ENCODE data around the gene KDM2B.

KDM2B gene

GRCh38 chr12:121476477-121476876 lies 104.3 kb downstream of the KDM2B start:
- Mint-ChIP-seq H3K4me3 (no peak overlapping the region), H3K27me3 (no peaks in the 10 kb centered on the region), H3K36me3 (ENCODE audit: low read depth) (peaks cover 60% of the 10 kb centered on the region), H3K4me1 (ENCODE audit: low read depth) (peaks cover 14% of the 10 kb centered on the region), H3K9me3 (no peaks in the 10 kb centered on the region), H3K27ac (no peak overlapping the region)
- intact Hi-C loops (cut with micrococcal nuclease), result no loop called here

DNA sequence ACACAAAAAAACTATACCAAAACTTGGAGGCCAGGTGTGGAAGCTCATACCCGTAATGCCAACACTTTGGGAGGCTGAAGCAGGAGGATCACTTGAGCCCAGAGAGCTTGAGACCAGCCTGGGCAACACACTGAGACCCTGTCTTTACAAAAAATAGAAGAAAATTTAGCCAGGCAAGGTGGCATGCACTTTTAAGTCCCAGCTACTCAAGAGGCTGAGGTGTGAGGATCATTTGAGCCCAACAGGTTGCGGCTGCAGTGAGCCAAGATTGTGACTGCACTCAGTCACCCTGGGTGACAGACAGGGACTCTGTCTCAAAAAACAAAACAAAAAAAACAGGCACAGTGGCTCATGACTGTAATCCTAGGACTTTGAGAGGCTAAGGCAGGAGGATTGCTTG lies 105.5 kb downstream of the KDM2B start:
- no peaks in the 10 kb centered on the region for H3K27me3 Mint-ChIP-seq
- H3K9me3 Mint-ChIP-seq, result no peaks in the 10 kb centered on the region
- H3K4me1 Mint-ChIP-seq (ENCODE audit: low read depth), result peaks cover 26% of the 10 kb centered on the region
- H3K36me3 Mint-ChIP-seq (ENCODE audit: low read depth), result peaks cover 48% of the 10 kb centered on the region
- intact Hi-C loops (cut with micrococcal nuclease), result no loop called here
- no peak overlapping the region for H3K27ac Mint-ChIP-seq
- no peak overlapping the region for H3K4me3 Mint-ChIP-seq

- no peak overlapping the region for H3K4me3 Mint-ChIP-seq
- H3K9me3 Mint-ChIP-seq, result no peaks in the 10 kb centered on the region
- no peak overlapping the region for H3K27ac Mint-ChIP-seq
- H3K36me3 Mint-ChIP-seq (ENCODE audit: low read depth), result peaks cover 28% of the 10 kb centered on the region
- no peaks in the 10 kb centered on the region for H3K27me3 Mint-ChIP-seq
- H3K4me1 Mint-ChIP-seq (ENCODE audit: low read depth), result peaks cover 43% of the 10 kb centered on the region
- intact Hi-C loops (cut with micrococcal nuclease), result no loop called here
Observed at GRCh38 chr12:121472150-121472905, 108.5 kb downstream of the KDM2B start.

GRCh38 chr12:121470751-121471150 lies 110.1 kb downstream of the KDM2B start:
- Mint-ChIP-seq H3K4me1 (ENCODE audit: low read depth) (peaks cover 50% of the 10 kb centered on the region), H3K27me3 (no peaks in the 10 kb centered on the region), H3K9me3 (no peaks in the 10 kb centered on the region), H3K36me3 (ENCODE audit: low read depth) (peaks cover 34% of the 10 kb centered on the region), H3K4me3 (no peak overlapping the region), H3K27ac (peak overlapping the region; percentile 19)
- intact Hi-C loops (cut with micrococcal nuclease), result no loop called here

DNA sequence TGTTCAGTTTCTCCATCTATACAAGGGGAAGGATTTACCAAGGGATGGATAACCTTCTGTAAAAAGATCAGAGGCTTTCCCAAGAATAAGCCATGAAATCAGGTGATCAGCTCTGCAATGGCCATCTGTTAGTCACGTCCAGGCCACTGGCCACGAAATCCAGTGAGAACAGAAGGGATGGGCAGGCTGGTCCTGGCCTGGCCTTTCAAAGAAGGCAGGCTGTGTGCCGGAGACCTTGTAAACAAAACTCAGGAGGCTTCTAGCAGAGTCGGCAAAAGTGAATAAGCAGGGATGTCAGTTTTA lies 112.4 kb downstream of the KDM2B start:
- no peaks in the 10 kb centered on the region for H3K9me3 Mint-ChIP-seq
- no peaks in the 10 kb centered on the region for H3K27me3 Mint-ChIP-seq
- no peak overlapping the region for H3K4me3 Mint-ChIP-seq
- H3K27ac Mint-ChIP-seq, result no peak overlapping the region
- peaks cover 33% of the 10 kb centered on the region for H3K36me3 Mint-ChIP-seq (ENCODE audit: low read depth)
- intact Hi-C loops (cut with micrococcal nuclease), result no loop called here
- H3K4me1 Mint-ChIP-seq (ENCODE audit: low read depth), result peaks cover 73% of the 10 kb centered on the region

- no peaks in the 10 kb centered on the region for H3K9me3 Mint-ChIP-seq
- H3K27ac Mint-ChIP-seq, result no peak overlapping the region
- peaks cover 28% of the 10 kb centered on the region for H3K36me3 Mint-ChIP-seq (ENCODE audit: low read depth)
- H3K4me1 Mint-ChIP-seq (ENCODE audit: low read depth), result peaks cover 70% of the 10 kb centered on the region
- H3K27me3 Mint-ChIP-seq, result no peaks in the 10 kb centered on the region
- peak overlapping the region; percentile 34 for H3K4me3 Mint-ChIP-seq
- intact Hi-C loops (cut with micrococcal nuclease), result loop anchor here (2.0 kb wide), 1 partner anchor 15 kb away; no protein-coding TSS in a partner anchor
Observed at GRCh38 chr12:121467638-121468498, 113.0 kb downstream of the KDM2B start.

- intact Hi-C loops (cut with micrococcal nuclease), result loop anchor here (2.0 kb wide), 1 partner anchor 14 kb away; no protein-coding TSS in a partner anchor
- peaks cover 72% of the 10 kb centered on the region for H3K4me1 Mint-ChIP-seq (ENCODE audit: low read depth)
- H3K9me3 Mint-ChIP-seq, result no peaks in the 10 kb centered on the region
- H3K36me3 Mint-ChIP-seq (ENCODE audit: low read depth), result peaks cover 27% of the 10 kb centered on the region
- H3K27me3 Mint-ChIP-seq, result no peaks in the 10 kb centered on the region
- H3K4me3 Mint-ChIP-seq, result peak overlapping the region; percentile 63
- peak overlapping the region; percentile 91 for H3K27ac Mint-ChIP-seq
Observed at GRCh38 chr12:121466794-121467637, 113.8 kb downstream of the KDM2B start.

DNA sequence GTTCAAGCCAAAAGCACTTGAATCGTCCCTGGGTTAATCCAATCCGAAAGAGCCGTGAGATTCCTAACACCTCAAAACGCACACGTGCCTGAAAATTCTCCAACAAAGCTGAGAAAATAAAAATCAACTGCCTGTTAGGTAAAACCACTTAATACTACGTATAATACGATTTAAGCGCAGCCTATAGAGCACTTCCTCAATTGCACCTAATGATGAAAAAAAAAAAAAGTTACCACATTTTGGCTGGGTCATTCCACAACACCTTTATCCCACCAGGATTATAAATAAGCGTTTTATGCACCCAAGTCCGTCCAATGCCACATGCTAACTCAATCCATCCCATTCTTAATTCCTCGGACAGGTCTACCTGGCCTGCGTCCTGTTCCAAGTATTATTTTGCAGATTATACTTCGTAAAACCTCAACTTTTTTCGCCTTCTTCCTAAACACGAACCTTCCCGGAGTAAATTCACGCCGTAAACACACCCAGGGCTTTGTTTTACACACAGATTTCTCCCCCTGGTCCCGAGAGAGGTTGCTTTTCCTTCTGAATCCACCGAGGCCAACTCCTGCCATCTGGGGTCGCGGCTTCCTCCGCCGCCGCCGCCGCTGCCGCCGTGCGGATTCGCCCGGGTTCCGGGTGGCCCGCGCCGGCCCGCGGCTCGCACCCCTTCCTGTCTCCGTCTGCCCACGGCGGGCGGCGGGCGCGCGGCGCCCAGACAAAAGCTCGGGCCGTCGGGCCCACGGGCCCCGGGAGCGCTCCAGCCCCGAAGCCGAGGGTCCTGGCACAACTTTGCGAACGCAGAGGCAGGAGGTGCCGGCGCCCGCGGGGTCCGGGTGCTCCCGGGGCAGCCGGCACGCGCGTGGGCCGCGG lies 114.7 kb downstream of the KDM2B start:
- H3K9me3 Mint-ChIP-seq, result no peaks in the 10 kb centered on the region
- peaks cover 31% of the 10 kb centered on the region for H3K36me3 Mint-ChIP-seq (ENCODE audit: low read depth)
- intact Hi-C loops (cut with micrococcal nuclease), result loop anchor here (2.0 kb wide), 1 partner anchor 13 kb away; no protein-coding TSS in a partner anchor
- peak overlapping the region; percentile 92 for H3K4me3 Mint-ChIP-seq
- H3K27ac Mint-ChIP-seq, result peak overlapping the region; percentile 91
- peaks cover 72% of the 10 kb centered on the region for H3K4me1 Mint-ChIP-seq (ENCODE audit: low read depth)
- no peaks in the 10 kb centered on the region for H3K27me3 Mint-ChIP-seq

- no peaks in the 10 kb centered on the region for H3K27me3 Mint-ChIP-seq
- H3K36me3 Mint-ChIP-seq (ENCODE audit: low read depth), result peaks cover 34% of the 10 kb centered on the region
- peak overlapping the region; percentile 91 for H3K27ac Mint-ChIP-seq
- intact Hi-C loops (cut with micrococcal nuclease), result no loop called here
- no peak overlapping the region for H3K4me3 Mint-ChIP-seq
- H3K9me3 Mint-ChIP-seq, result no peaks in the 10 kb centered on the region
- peaks cover 72% of the 10 kb centered on the region for H3K4me1 Mint-ChIP-seq (ENCODE audit: low read depth)
Observed at GRCh38 chr12:121464331-121464730, 116.5 kb downstream of the KDM2B start.

- intact Hi-C loops (cut with micrococcal nuclease), result no loop called here
- H3K4me1 Mint-ChIP-seq (ENCODE audit: low read depth), result peaks cover 89% of the 10 kb centered on the region
- peak overlapping the region; percentile 45 for H3K4me3 Mint-ChIP-seq
- H3K9me3 Mint-ChIP-seq, result no peaks in the 10 kb centered on the region
- no peaks in the 10 kb centered on the region for H3K27me3 Mint-ChIP-seq
- peak overlapping the region; percentile 87 for H3K27ac Mint-ChIP-seq
- H3K36me3 Mint-ChIP-seq (ENCODE audit: low read depth), result peaks cover 38% of the 10 kb centered on the region
Observed at GRCh38 chr12:121461048-121461447, 119.8 kb downstream of the KDM2B start.

DNA sequence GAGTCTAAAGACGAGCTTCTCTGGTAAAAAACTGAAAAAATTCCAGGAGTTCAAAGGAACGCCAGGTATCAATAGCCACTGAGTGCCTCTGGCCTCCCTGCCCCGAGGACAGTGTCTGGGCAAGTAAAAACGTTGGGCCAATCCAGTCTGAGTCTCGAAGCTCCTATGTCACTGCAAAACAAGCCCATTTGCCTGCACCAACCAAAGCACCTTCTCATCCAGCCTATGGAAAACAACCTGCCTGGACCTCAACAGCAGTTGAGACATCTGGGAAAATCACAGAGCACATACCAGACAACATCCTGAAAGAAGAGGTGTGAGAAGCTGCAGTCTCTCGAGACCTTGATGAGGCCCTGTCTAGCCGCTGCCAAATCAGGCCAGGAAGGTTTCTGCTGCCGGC lies 124.3 kb downstream of the KDM2B start:
- no peak overlapping the region for H3K4me3 Mint-ChIP-seq
- no peaks in the 10 kb centered on the region for H3K27me3 Mint-ChIP-seq
- no peaks in the 10 kb centered on the region for H3K9me3 Mint-ChIP-seq
- intact Hi-C loops (cut with micrococcal nuclease), result no loop called here
- peaks cover 53% of the 10 kb centered on the region for H3K36me3 Mint-ChIP-seq (ENCODE audit: low read depth)
- peak overlapping the region; percentile 60 for H3K27ac Mint-ChIP-seq
- H3K4me1 Mint-ChIP-seq (ENCODE audit: low read depth), result peaks cover 95% of the 10 kb centered on the region

GRCh38 chr12:121455766-121456420 lies 124.9 kb downstream of the KDM2B start:
- Mint-ChIP-seq H3K4me3 (no peak overlapping the region), H3K4me1 (ENCODE audit: low read depth) (peaks cover 95% of the 10 kb centered on the region), H3K9me3 (no peaks in the 10 kb centered on the region), H3K27ac (peak overlapping the region; percentile 60), H3K36me3 (ENCODE audit: low read depth) (peaks cover 47% of the 10 kb centered on the region), H3K27me3 (no peaks in the 10 kb centered on the region)
- intact Hi-C loops (cut with micrococcal nuclease), result no loop called here
